HEK293T (cell line): ENCODE measurements around the gene ZNF71.
A peak's percentile ranks its signal among the peaks of the same experiment; 100 is the strongest.

Experiments used
- CTCF ChIA-PET: fragments of 350-600 bp; formaldehyde crosslinking; extraction: SDS; loops from one replicate; lab custom pipeline; 2021; ENCODE audit warnings: antibody characterized with exemption, inconsistent platforms; lab: Yijun Ruan, JAX
- POLR2A ChIA-PET: fragments of 350-600 bp; formaldehyde crosslinking; extraction: SDS; loops from one replicate; lab custom pipeline; 2020; ENCODE audit warnings: antibody characterized with exemption, inconsistent platforms; lab: Yijun Ruan, JAX
- DNase-seq: peaks from one replicate; pipeline ENCODE4 v3.0.0; 2012; ENCODE audit warnings: mixed read lengths; ENCODE audit errors: extremely low spot score
- ARNT ChIP-seq: fragments of 450-650 bp; IDR thresholded peaks from 2 replicates; pipeline ENCODE4 v1.6.1; 2017; ENCODE audit warnings: mild to moderate bottlenecking
- BHLHE40 ChIP-seq: fragments of 450-650 bp; IDR thresholded peaks from 2 replicates; pipeline ENCODE4 v1.6.1; 2016; ENCODE audit warnings: mild to moderate bottlenecking, moderate library complexity, borderline replicate concordance
- CTBP1 ChIP-seq: fragments of 450-650 bp; IDR thresholded peaks from 2 replicates; pipeline ENCODE4 v1.6.1; 2016; ENCODE audit warnings: borderline replicate concordance
- ELF4 ChIP-seq: fragments of 450-650 bp; IDR thresholded peaks from 2 replicates; pipeline ENCODE4 v1.6.1; 2017; ENCODE audit warnings: antibody characterized with exemption
- FOXA1 ChIP-seq: fragments of 450-650 bp; IDR thresholded peaks from 2 replicates; pipeline ENCODE4 v1.6.1; 2016; ENCODE audit warnings: mild to moderate bottlenecking
- FOXK2 ChIP-seq: fragments of 450-650 bp; IDR thresholded peaks from 2 replicates; pipeline ENCODE4 v1.6.1; 2016; ENCODE audit warnings: mild to moderate bottlenecking
- FOXM1 ChIP-seq: fragments of 450-650 bp; IDR thresholded peaks from 2 replicates; pipeline ENCODE4 v1.6.1; 2017; ENCODE audit warnings: mild to moderate bottlenecking, borderline replicate concordance
- HDGF ChIP-seq: fragments of 450-650 bp; IDR thresholded peaks from 2 replicates; pipeline ENCODE4 v1.6.1; 2017; ENCODE audit warnings: antibody characterized with exemption, borderline replicate concordance
- L3MBTL2 ChIP-seq: fragments of 450-650 bp; conservative IDR thresholded peaks from 2 replicates; pipeline ENCODE4 v1.6.1; 2016; ENCODE audit warnings: mild to moderate bottlenecking
- LEF1 ChIP-seq: fragments of 450-650 bp; IDR thresholded peaks from 2 replicates; pipeline ENCODE4 v1.6.1; 2017; ENCODE audit warnings: mild to moderate bottlenecking, borderline replicate concordance
- NFRKB ChIP-seq: fragments of 450-650 bp; IDR thresholded peaks from 2 replicates; pipeline ENCODE4 v1.6.1; 2016; ENCODE audit warnings: mild to moderate bottlenecking, moderate library complexity
- PKNOX1 ChIP-seq: fragments of 450-650 bp; IDR thresholded peaks from 2 replicates; pipeline ENCODE4 v1.6.1; 2016
- SP1 ChIP-seq: fragments of 450-650 bp; IDR thresholded peaks from 2 replicates; pipeline ENCODE4 v1.6.1; 2017
- SUZ12 ChIP-seq: fragments of 450-650 bp; IDR thresholded peaks from 2 replicates; pipeline ENCODE4 v1.6.1; 2016; ENCODE audit warnings: mild to moderate bottlenecking
- TARDBP ChIP-seq: fragments of 450-650 bp; IDR thresholded peaks from 2 replicates; pipeline ENCODE4 v1.6.1; 2016
- ZNF384 ChIP-seq: fragments of 450-650 bp; IDR thresholded peaks from 2 replicates; pipeline ENCODE4 v1.6.1; 2016

ZNF71 gene

GRCh38 chr19:56594783-56595547 lies at the start of gene ZNF71:
Gene ZNF71 (plus strand): TSS chr19:56595302. CDS start chr19:56601559, 6,257 bp downstream.
- ChIA-PET CTCF (no interaction called here), POLR2A (interaction anchor here (1.0 to 1.1 kb wide), 4 partner anchors 9 to 191 kb away, joined by 3 to 4 read pairs (median 4); partner anchors contain the start of gene ZFP28)
- DNase-seq: peak; percentile 94
- TF ChIP-seq SP1 (no peak), ARNT (no peak), PKNOX1 (peak; percentile 56; the same call in 1 of the 2 replicates), L3MBTL2 (0 out of 2 replicates have a peak, but pooled peaks have one; percentile 17), NFRKB (no peak), CTBP1 (no peak), ELF4 (no peak), ZNF384 (no peak), HDGF (no peak), FOXA1 (no peak)

DNA sequence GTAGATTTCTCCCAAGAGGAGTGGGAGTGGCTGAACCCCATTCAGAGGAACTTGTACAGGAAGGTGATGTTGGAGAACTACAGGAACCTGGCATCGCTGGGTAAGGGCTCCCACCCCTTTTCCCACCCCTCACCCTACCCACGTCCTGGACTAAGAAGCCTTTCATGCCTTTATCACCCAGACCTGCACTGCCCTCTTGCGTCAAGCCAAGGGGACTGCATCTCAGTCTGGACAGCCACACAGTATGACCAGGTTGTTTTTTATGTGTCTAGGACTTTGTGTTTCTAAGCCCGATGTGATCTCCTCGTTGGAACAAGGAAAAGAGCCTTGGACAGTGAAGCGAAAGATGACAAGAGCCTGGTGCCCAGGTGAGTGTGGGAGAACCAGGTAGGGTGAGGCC lies 47.6 kb upstream of the ZNF71 start:
- peak; percentile 15 for DNase-seq
- TF ChIP-seq FOXM1: no peak
- no peak for TF ChIP-seq SUZ12
- TF ChIP-seq ZNF384: no peak
- TF ChIP-seq BHLHE40: no peak
- no peak for TF ChIP-seq LEF1
- TF ChIP-seq ELF4: no peak
- no peak for TF ChIP-seq PKNOX1
- no peak for TF ChIP-seq FOXK2
- TF ChIP-seq CTBP1: no peak
- TF ChIP-seq FOXA1: no peak
- TF ChIP-seq ARNT: no peak
- TF ChIP-seq SP1: no peak
- TF ChIP-seq L3MBTL2: no peak
- no peak for TF ChIP-seq HDGF
- no peak for TF ChIP-seq NFRKB
- TF ChIP-seq TARDBP: no peak
- CTCF ChIA-PET: no interaction called here
- POLR2A ChIA-PET: no interaction called here

- DNase-seq: no peak
- ChIA-PET CTCF (no interaction called here), POLR2A (no interaction called here)
- no peak for TF ChIP-seq ARNT
- TF ChIP-seq ELF4: no peak
- TF ChIP-seq FOXK2: no peak
- no peak for TF ChIP-seq BHLHE40
- no peak for TF ChIP-seq CTBP1
- no peak for TF ChIP-seq TARDBP
- TF ChIP-seq L3MBTL2: no peak
- TF ChIP-seq NFRKB: no peak
- TF ChIP-seq PKNOX1: no peak
- TF ChIP-seq FOXA1: no peak
- TF ChIP-seq SP1: no peak
- no peak for TF ChIP-seq HDGF
- TF ChIP-seq LEF1: no peak
- no peak for TF ChIP-seq ZNF384
- TF ChIP-seq SUZ12: no peak
These were observed 40.7 kb upstream of the ZNF71 start for GRCh38 chr19:56554272-56554869.

- no peak for TF ChIP-seq NFRKB
- TF ChIP-seq L3MBTL2: no peak
- TF ChIP-seq ARNT: no peak
- TF ChIP-seq TARDBP: no peak
- ChIA-PET CTCF (no interaction called here), POLR2A (no interaction called here)
- DNase-seq: no peak
These were observed 32.3 kb upstream of the ZNF71 start for GRCh38 chr19:56562766-56563165.

DNA sequence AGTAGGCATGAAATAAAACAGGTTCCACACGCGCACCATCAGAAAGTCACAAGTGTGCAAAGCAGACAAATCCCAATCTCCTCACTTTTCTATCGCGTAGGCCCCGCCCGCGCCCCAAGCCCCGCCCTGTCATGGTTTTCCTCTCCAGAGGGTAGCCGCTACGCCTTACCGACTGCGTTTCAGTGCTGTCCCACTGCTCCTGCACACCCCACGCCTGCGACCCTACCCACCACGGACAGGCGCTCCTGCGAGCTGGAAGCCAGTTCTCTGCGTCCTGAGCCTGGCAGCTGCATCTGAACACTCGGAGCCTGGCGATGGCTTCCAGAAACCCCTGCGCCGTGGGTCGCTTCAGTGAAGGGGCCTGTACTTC lies 28.2 kb upstream of the ZNF71 start:
- TF ChIP-seq FOXK2 (no peak), ZNF384 (no peak), FOXA1 (no peak), SP1 (no peak), HDGF (no peak), BHLHE40 (no peak), ELF4 (no peak)
- DNase-seq: peak; percentile 35
- ChIA-PET POLR2A (no interaction called here), CTCF (no interaction called here)

- ChIA-PET CTCF (no interaction called here), POLR2A (no interaction called here)
- peak; percentile 89 for DNase-seq
- TF ChIP-seq ELF4 (peak; percentile 61; the same call in 1 of the 2 replicates), L3MBTL2 (peak; percentile 69), FOXK2 (no peak)
These were observed 27.6 kb upstream of the ZNF71 start, which contains the start of gene ZNF470 for GRCh38 chr19:56567274-56568120. Gene ZNF470 (plus strand): TSS chr19:56567468. CDS start chr19:56570312, 2,844 bp downstream.
